A673 (cell line): ENCODE measurements around the gene GNAZ. TPM values are rescaled to one million over a fixed set of nuclear protein-coding genes. Genes with fewer than 3 reads are reported as not detected.

ENCODE experiments used
- BruUV-seq: library from RNA; stranded (reverse); fragments of 400-500 nt; replicated peaks from 2 replicates; lab custom pipeline; 2021; lab: Mats Ljungman, UMichigan
- CTCF ChIA-PET: fragments of 300-600 bp; sonication (Branson Sonifier 250); formaldehyde crosslinking; loops from one replicate; lab custom pipeline; 2022; ENCODE audit warnings: antibody characterized with exemption; lab: Charles Lee
- POLR2A ChIA-PET: fragments of 300-600 bp; sonication (Branson Sonifier 250); formaldehyde crosslinking; loops from one replicate; lab custom pipeline; 2022; ENCODE audit warnings: antibody characterized with exemption; ENCODE audit not compliant: low non-redundant PET; lab: Charles Lee
- DNase-seq: peaks from one replicate; pipeline ENCODE4 v3.0.0-alpha.2; 2015; ENCODE audit warnings: low spot score
- H3K27ac ChIP-seq: fragments of 200-600 bp; sonication (generic); 2 replicates; pipeline ENCODE4 v1.5.1; 2016; ENCODE audit warnings: mixed run types, low read depth, mild to moderate bottlenecking, mixed read lengths, antibody characterized with exemption, low read length; ENCODE audit not compliant: poor library complexity, severe bottlenecking
- H3K27me3 ChIP-seq: fragments of 200-600 bp; sonication (generic); replicated peaks from 2 replicates; pipeline ENCODE4 v1.6.1; 2017; ENCODE audit warnings: mixed run types, low read depth, mild to moderate bottlenecking, mixed read lengths, antibody characterized with exemption, low read length; ENCODE audit not compliant: insufficient read depth, poor library complexity
- H3K36me3 ChIP-seq: fragments of 200-600 bp; sonication (generic); 2 replicates; pipeline ENCODE4 v1.6.1; 2016; ENCODE audit warnings: mixed run types, mild to moderate bottlenecking, mixed read lengths, antibody characterized with exemption, low read length; ENCODE audit not compliant: insufficient read depth, poor library complexity, severe bottlenecking
- H3K4me1 ChIP-seq: fragments of 200-600 bp; sonication (generic); 2 replicates; pipeline ENCODE4 v1.6.1; 2017; ENCODE audit warnings: mixed run types, mild to moderate bottlenecking, mixed read lengths, antibody characterized with exemption, low read length; ENCODE audit not compliant: insufficient read depth, poor library complexity, severe bottlenecking
- H3K4me3 ChIP-seq: fragments of 200-600 bp; sonication (generic); 2 replicates; pipeline ENCODE4 v1.5.1; 2016; ENCODE audit warnings: low read depth, mixed run types, mild to moderate bottlenecking, mixed read lengths, low read length; ENCODE audit not compliant: poor library complexity, severe bottlenecking
- H3K9me3 ChIP-seq: fragments of 200-600 bp; sonication (generic); 2 replicates; pipeline ENCODE4 v1.6.1; 2016; ENCODE audit warnings: mixed run types, low read depth, mild to moderate bottlenecking, mixed read lengths, antibody characterized with exemption, low read length; ENCODE audit not compliant: poor library complexity, severe bottlenecking
- CTCF ChIP-seq: fragments of 300-800, 200-600 bp; sonication (generic); conservative IDR thresholded peaks from 2 replicates; pipeline ENCODE4 v1.5.1; 2017; ENCODE audit warnings: low read depth, mild to moderate bottlenecking, antibody characterized with exemption, low read length, moderate library complexity, mixed read lengths
- EZH2 ChIP-seq: fragments of 200-600 bp; sonication (generic); IDR thresholded peaks from 2 replicates; pipeline ENCODE4 v1.6.1; 2017; ENCODE audit warnings: borderline replicate concordance, low read depth, mild to moderate bottlenecking, mixed read lengths, antibody characterized with exemption, low read length; ENCODE audit not compliant: poor library complexity, severe bottlenecking
- intact Hi-C: fragments of 100-400 bp; cut with micrococcal nuclease; formaldehyde crosslinking; loops from one replicate; pipeline ENCODE4 v1.10.0; 2022; ENCODE audit not compliant: unreplicated experiment
- total RNA-seq: library from RNA; stranded (reverse); gene quantifications from 2 replicates; pipeline ENCODE4 v1.2.3, GENCODE V29; 2021

The GNAZ gene
- total RNA-seq, 1 experiment from 2014 or later: 5.1 TPM

DNA sequence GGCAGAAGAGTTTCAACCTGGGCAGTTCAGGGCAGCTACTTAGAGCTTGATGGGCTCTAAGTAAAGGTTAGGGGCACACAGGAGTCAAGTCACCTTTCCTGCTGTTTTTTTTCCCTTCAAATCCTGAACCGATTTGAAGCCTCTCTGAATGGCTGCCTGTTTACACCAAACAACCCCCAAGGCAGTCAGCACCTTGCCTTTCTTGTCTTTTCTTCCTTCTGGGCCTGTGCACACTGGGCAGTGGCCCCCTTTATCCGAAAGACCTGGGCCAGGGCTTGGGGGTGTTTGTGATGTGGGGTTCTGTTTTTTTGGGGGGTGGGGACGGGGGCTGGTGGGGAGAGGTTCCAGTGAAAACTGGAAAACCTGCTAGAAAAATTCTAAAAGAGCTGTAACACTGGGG, 67.1 kb downstream of the GNAZ start:
- Histone ChIP-seq H3K27ac (no peak overlapping the region), H3K27me3 (no peaks in the 10 kb centered on the region), H3K9me3 (no peaks in the 10 kb centered on the region), H3K4me3 (no peak overlapping the region), H3K36me3 (no peaks in the 10 kb centered on the region), H3K4me1 (no peaks in the 10 kb centered on the region)
- BruUV-seq: no TSS peak
- intact Hi-C loops: no loop called here
- ChIA-PET CTCF (no interaction called here), POLR2A (no interaction called here)
- no peak for DNase-seq
- TF ChIP-seq EZH2 (no peak), CTCF (no peak)

DNA sequence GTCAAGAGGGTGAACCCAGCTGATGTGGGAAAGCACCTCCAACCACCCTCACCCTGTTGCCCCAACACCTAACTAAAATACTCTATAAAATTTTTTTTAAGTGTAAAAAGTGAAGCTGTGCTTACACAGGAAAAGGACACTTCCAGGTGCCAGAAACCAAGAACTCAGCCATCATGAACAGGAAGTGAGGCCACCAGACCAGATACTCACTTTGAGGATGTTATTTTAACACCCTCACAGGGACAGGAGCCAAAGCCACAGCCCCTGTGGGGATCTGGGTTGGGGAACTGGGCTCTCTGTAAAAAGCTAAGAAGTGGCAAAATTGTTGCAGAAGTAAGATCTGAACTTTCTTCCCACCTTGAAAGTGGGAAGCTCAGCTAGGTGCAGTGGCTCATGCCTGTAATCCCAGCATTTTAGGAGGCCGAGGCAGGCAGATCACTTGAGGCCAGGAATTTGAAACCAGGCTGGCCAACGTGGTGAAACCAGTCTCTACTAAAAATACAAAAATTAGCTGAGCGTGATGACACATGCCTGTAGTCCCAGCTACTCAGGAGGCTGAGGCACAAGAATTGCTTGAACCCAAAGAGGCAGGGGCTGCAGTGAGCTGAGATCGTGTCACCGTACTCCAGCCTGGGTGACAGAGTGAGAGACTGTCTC, 67.7 kb downstream of the GNAZ start:
- Histone ChIP-seq H3K4me3 (no peak overlapping the region), H3K9me3 (no peaks in the 10 kb centered on the region), H3K27ac (no peak overlapping the region), H3K4me1 (no peaks in the 10 kb centered on the region), H3K27me3 (no peaks in the 10 kb centered on the region), H3K36me3 (no peaks in the 10 kb centered on the region)
- POLR2A ChIA-PET: no interaction called here
- CTCF ChIA-PET: interaction anchor here (0.6 kb wide), 1 partner anchor 594 kb away, joined by 4 read pairs; no protein-coding TSS in a partner anchor
- no peak for TF ChIP-seq EZH2
- TF ChIP-seq CTCF: no peak
- intact Hi-C loops: no loop called here
- BruUV-seq: no TSS peak
- no peak for DNase-seq

DNA sequence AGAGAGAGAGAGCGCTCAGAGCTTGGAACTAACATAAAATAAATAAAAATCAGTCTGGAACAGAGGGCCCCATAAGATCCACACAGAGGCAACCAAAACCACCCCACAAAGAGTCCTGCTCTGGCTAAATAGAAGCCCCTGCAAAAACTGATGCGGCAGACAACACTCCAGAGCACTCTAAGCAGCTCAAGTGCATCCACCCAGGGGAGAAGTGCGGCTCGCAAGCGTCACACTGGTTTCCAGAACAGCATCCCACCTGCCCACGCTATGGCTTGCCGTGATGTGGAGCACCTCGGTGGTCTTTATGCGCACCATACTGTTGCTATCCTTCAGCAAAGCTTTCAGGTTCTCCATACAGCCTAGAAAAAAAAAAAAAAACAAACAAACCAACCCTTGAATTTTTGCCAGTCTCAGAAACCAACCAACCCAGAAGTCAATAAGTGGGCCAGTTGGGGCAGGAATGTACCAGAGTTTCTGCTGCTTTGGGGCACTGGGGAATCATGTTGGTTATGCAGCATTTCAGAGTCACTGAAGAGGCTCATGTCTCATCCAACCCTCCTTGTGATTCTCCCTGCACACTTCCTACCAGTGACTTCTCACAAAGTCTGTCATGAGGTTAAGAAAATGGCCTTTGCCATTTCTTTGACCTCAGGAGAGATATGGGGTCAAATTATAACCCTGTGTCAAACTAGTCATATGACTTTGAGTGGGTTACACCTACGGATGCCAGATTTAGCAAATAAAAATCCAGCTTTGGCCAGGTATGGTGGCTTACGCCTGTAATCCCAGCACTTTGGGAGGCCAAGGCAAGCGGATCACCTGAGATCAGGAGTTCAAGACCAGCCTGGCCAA, 68.5 kb downstream of the GNAZ start:
- POLR2A ChIA-PET: no interaction called here
- Histone ChIP-seq H3K9me3 (no peaks in the 10 kb centered on the region), H3K36me3 (no peaks in the 10 kb centered on the region), H3K27ac (no peak overlapping the region), H3K4me3 (no peak overlapping the region), H3K4me1 (no peaks in the 10 kb centered on the region), H3K27me3 (no peaks in the 10 kb centered on the region)
- intact Hi-C loops: no loop called here
- no TSS peak for BruUV-seq
- TF ChIP-seq CTCF: no peak
- TF ChIP-seq EZH2: no peak
- CTCF ChIA-PET: interaction anchor here (0.6 kb wide), 1 partner anchor 593 kb away, joined by 4 read pairs; no protein-coding TSS in a partner anchor
- DNase-seq: no peak
